ENCODE results near the gene HS6ST3.

The HS6ST3 gene

GRCh38 chr13:96381681-96382080, 291.8 kb downstream of the HS6ST3 start:
- no peak overlapping the region for H2AFZ ChIP-seq (ENCODE audit: low read depth, low read length)
- DNase-seq: no peak
- no peak overlapping the region for H2BK15ac ChIP-seq (ENCODE audit: low read depth, poor library complexity, severe bottlenecking)
- no peaks in the 10 kb centered on the region for H3K27me3 ChIP-seq (ENCODE audit: control insufficient read depth in 1 of 2, insufficient read depth in 1 of 2, low read length in 2 of 2)
- H3K23ac ChIP-seq (ENCODE audit: low read length in 2 of 2): no peak overlapping the region
- no peak overlapping the region for H3K4me2 ChIP-seq (ENCODE audit: low read length, poor library complexity, severe bottlenecking)
- WGBS: 67% methylated on average over 5 of the region's 5 CpGs
- no peak overlapping the region for H2BK12ac ChIP-seq (ENCODE audit: low read length in 2 of 2)
- H3K18ac ChIP-seq (ENCODE audit: low read depth in 1 of 2, low read length in 2 of 2): no peak overlapping the region
- no peak overlapping the region for H3K4me3 ChIP-seq (ENCODE audit: insufficient read depth in 1 of 2, low read depth in 1 of 2, low read length in 2 of 2)
- no peak overlapping the region for H4K8ac ChIP-seq (ENCODE audit: low read length)
- H2BK5ac ChIP-seq (ENCODE audit: low read depth, low read length, poor library complexity, severe bottlenecking): no peak overlapping the region
- H4K91ac ChIP-seq (ENCODE audit: low read length): no peak overlapping the region
- no peak overlapping the region for H3K9ac ChIP-seq (ENCODE audit: low read length)
- no peaks in the 10 kb centered on the region for H3K9me3 ChIP-seq (ENCODE audit: control insufficient read depth, low read length)
- no peaks in the 10 kb centered on the region for H3K4me1 ChIP-seq (ENCODE audit: control insufficient read depth, insufficient read depth, low read depth, low read length)
- no peak overlapping the region for H3K14ac ChIP-seq (ENCODE audit: low read length in 2 of 2)
- no peak overlapping the region for H2AK5ac ChIP-seq (ENCODE audit: low read length, severe bottlenecking)
- H3K27ac ChIP-seq (ENCODE audit: low read length, poor library complexity, severe bottlenecking): no peak overlapping the region
- H3K79me1 ChIP-seq (replicated peaks; ENCODE audit: low read length, poor library complexity, severe bottlenecking): no peaks in the 10 kb centered on the region
- H3K4ac ChIP-seq (ENCODE audit: low read depth in 1 of 2, low read length in 2 of 2): no peak overlapping the region
- no peak overlapping the region for H2BK120ac ChIP-seq (ENCODE audit: low read depth, low read length)
- no peaks in the 10 kb centered on the region for H3K36me3 ChIP-seq (ENCODE audit: control insufficient read depth in 1 of 2, insufficient read depth in 2 of 2, low read depth in 1 of 2, low read length in 2 of 2)

DNA sequence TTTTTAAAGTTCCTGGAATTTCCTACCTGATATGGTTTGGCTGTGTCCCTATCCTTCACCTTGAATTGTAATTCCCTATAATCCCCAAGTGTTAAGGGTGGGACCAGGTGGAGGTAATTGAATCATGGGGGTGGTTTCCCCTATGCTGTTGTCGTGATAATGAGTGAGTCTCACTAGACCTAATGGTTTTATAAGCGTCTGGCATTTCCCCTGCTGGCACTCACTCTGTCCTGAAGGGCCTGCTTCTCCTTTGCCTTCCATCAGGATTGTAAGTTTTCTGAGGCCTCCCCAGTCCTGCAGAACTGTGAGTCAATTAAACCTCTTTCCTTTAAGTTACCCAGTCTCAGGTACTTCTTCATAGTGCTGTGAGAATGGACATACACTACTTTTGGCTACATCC, 298.7 kb downstream of the HS6ST3 start:
- no peaks in the 10 kb centered on the region for H3K27me3 ChIP-seq (ENCODE audit: control insufficient read depth in 1 of 2, insufficient read depth in 1 of 2, low read length in 2 of 2)
- no peak overlapping the region for H2AK5ac ChIP-seq (ENCODE audit: low read length, severe bottlenecking)
- no peak overlapping the region for H2BK5ac ChIP-seq (ENCODE audit: low read depth, low read length, poor library complexity, severe bottlenecking)
- H4K8ac ChIP-seq (ENCODE audit: low read length): no peak overlapping the region
- H3K14ac ChIP-seq (ENCODE audit: low read length in 2 of 2): no peak overlapping the region
- H3K18ac ChIP-seq (ENCODE audit: low read depth in 1 of 2, low read length in 2 of 2): no peak overlapping the region
- H3K36me3 ChIP-seq (ENCODE audit: control insufficient read depth in 1 of 2, insufficient read depth in 2 of 2, low read depth in 1 of 2, low read length in 2 of 2): no peaks in the 10 kb centered on the region
- H2BK120ac ChIP-seq (ENCODE audit: low read depth, low read length): no peak overlapping the region
- H3K27ac ChIP-seq (ENCODE audit: low read length, poor library complexity, severe bottlenecking): no peak overlapping the region
- no peaks in the 10 kb centered on the region for H3K4me1 ChIP-seq (ENCODE audit: control insufficient read depth, insufficient read depth, low read depth, low read length)
- no peak overlapping the region for H3K4me3 ChIP-seq (ENCODE audit: insufficient read depth in 1 of 2, low read depth in 1 of 2, low read length in 2 of 2)
- no peak overlapping the region for H3K23ac ChIP-seq (ENCODE audit: low read length in 2 of 2)
- H3K4ac ChIP-seq (ENCODE audit: low read depth in 1 of 2, low read length in 2 of 2): no peak overlapping the region
- WGBS: 19% methylated on average over 2 of the region's 2 CpGs
- no peaks in the 10 kb centered on the region for H3K79me1 ChIP-seq (replicated peaks; ENCODE audit: low read length, poor library complexity, severe bottlenecking)
- no peak overlapping the region for H2BK12ac ChIP-seq (ENCODE audit: low read length in 2 of 2)
- no peak for DNase-seq
- H3K9ac ChIP-seq (ENCODE audit: low read length): no peak overlapping the region
- H3K9me3 ChIP-seq (ENCODE audit: control insufficient read depth, low read length): peaks cover 3% of the 10 kb centered on the region
- no peak overlapping the region for H4K91ac ChIP-seq (ENCODE audit: low read length)
- H3K4me2 ChIP-seq (ENCODE audit: low read length, poor library complexity, severe bottlenecking): no peak overlapping the region
- no peak overlapping the region for H2AFZ ChIP-seq (ENCODE audit: low read depth, low read length)
- H2BK15ac ChIP-seq (ENCODE audit: low read depth, poor library complexity, severe bottlenecking): no peak overlapping the region

GRCh38 chr13:96391606-96392005, 301.7 kb downstream of the HS6ST3 start:
- no peak overlapping the region for H2AK5ac ChIP-seq (ENCODE audit: low read length, severe bottlenecking)
- H3K27ac ChIP-seq (ENCODE audit: low read length, poor library complexity, severe bottlenecking): no peak overlapping the region
- no peak overlapping the region for H3K23ac ChIP-seq (ENCODE audit: low read length in 2 of 2)
- no peak overlapping the region for H4K91ac ChIP-seq (ENCODE audit: low read length)
- H3K4me2 ChIP-seq (ENCODE audit: low read length, poor library complexity, severe bottlenecking): no peak overlapping the region
- H3K9ac ChIP-seq (ENCODE audit: low read length): no peak overlapping the region
- peaks cover 3% of the 10 kb centered on the region for H3K9me3 ChIP-seq (ENCODE audit: control insufficient read depth, low read length)
- H3K18ac ChIP-seq (ENCODE audit: low read depth in 1 of 2, low read length in 2 of 2): no peak overlapping the region
- H2BK5ac ChIP-seq (ENCODE audit: low read depth, low read length, poor library complexity, severe bottlenecking): no peak overlapping the region
- WGBS: 83% methylated on average over 3 of the region's 6 CpGs
- no peak overlapping the region for H3K4ac ChIP-seq (ENCODE audit: low read depth in 1 of 2, low read length in 2 of 2)
- no peak for DNase-seq
- H3K36me3 ChIP-seq (ENCODE audit: control insufficient read depth in 1 of 2, insufficient read depth in 2 of 2, low read depth in 1 of 2, low read length in 2 of 2): no peaks in the 10 kb centered on the region
- H2BK15ac ChIP-seq (ENCODE audit: low read depth, poor library complexity, severe bottlenecking): no peak overlapping the region
- H2BK120ac ChIP-seq (ENCODE audit: low read depth, low read length): no peak overlapping the region
- no peaks in the 10 kb centered on the region for H3K4me1 ChIP-seq (ENCODE audit: control insufficient read depth, insufficient read depth, low read depth, low read length)
- H4K8ac ChIP-seq (ENCODE audit: low read length): no peak overlapping the region
- H3K4me3 ChIP-seq (ENCODE audit: insufficient read depth in 1 of 2, low read depth in 1 of 2, low read length in 2 of 2): no peak overlapping the region
- H2AFZ ChIP-seq (ENCODE audit: low read depth, low read length): no peak overlapping the region
- no peaks in the 10 kb centered on the region for H3K79me1 ChIP-seq (replicated peaks; ENCODE audit: low read length, poor library complexity, severe bottlenecking)
- no peak overlapping the region for H2BK12ac ChIP-seq (ENCODE audit: low read length in 2 of 2)
- no peak overlapping the region for H3K14ac ChIP-seq (ENCODE audit: low read length in 2 of 2)
- H3K27me3 ChIP-seq (ENCODE audit: control insufficient read depth in 1 of 2, insufficient read depth in 1 of 2, low read length in 2 of 2): no peaks in the 10 kb centered on the region

- Histone ChIP-seq H3K23ac (ENCODE audit: low read length in 2 of 2) (no peak overlapping the region), H2BK12ac (ENCODE audit: low read length in 2 of 2) (no peak overlapping the region)
- WGBS: 50% methylated on average over 1 of the region's 2 CpGs
These were observed 307.9 kb downstream of the HS6ST3 start for GRCh38 chr13:96397807-96398206.

More at GRCh38 chr13:96397807-96398206, 307.9 kb downstream of the HS6ST3 start:
- H3K27ac ChIP-seq (ENCODE audit: low read length, poor library complexity, severe bottlenecking): no peak overlapping the region
- H3K4me2 ChIP-seq (ENCODE audit: low read length, poor library complexity, severe bottlenecking): no peak overlapping the region
- no peak overlapping the region for H2AK5ac ChIP-seq (ENCODE audit: low read length, severe bottlenecking)
- H2AFZ ChIP-seq (ENCODE audit: low read depth, low read length): no peak overlapping the region
- no peaks in the 10 kb centered on the region for H3K79me1 ChIP-seq (replicated peaks; ENCODE audit: low read length, poor library complexity, severe bottlenecking)
- no peak overlapping the region for H2BK15ac ChIP-seq (ENCODE audit: low read depth, poor library complexity, severe bottlenecking)
- no peak overlapping the region for H3K9ac ChIP-seq (ENCODE audit: low read length)
- H3K27me3 ChIP-seq (ENCODE audit: control insufficient read depth in 1 of 2, insufficient read depth in 1 of 2, low read length in 2 of 2): no peaks in the 10 kb centered on the region
- H3K9me3 ChIP-seq (ENCODE audit: control insufficient read depth, low read length): no peaks in the 10 kb centered on the region
- H3K36me3 ChIP-seq (ENCODE audit: control insufficient read depth in 1 of 2, insufficient read depth in 2 of 2, low read depth in 1 of 2, low read length in 2 of 2): no peaks in the 10 kb centered on the region
- no peak overlapping the region for H4K8ac ChIP-seq (ENCODE audit: low read length)
- no peak overlapping the region for H2BK5ac ChIP-seq (ENCODE audit: low read depth, low read length, poor library complexity, severe bottlenecking)
- H3K4ac ChIP-seq (ENCODE audit: low read depth in 1 of 2, low read length in 2 of 2): no peak overlapping the region
- H3K4me1 ChIP-seq (ENCODE audit: control insufficient read depth, insufficient read depth, low read depth, low read length): no peaks in the 10 kb centered on the region
- H3K4me3 ChIP-seq (ENCODE audit: insufficient read depth in 1 of 2, low read depth in 1 of 2, low read length in 2 of 2): no peak overlapping the region
- no peak overlapping the region for H3K18ac ChIP-seq (ENCODE audit: low read depth in 1 of 2, low read length in 2 of 2)
- H3K14ac ChIP-seq (ENCODE audit: low read length in 2 of 2): no peak overlapping the region
- no peak for DNase-seq
- no peak overlapping the region for H4K91ac ChIP-seq (ENCODE audit: low read length)
- H2BK120ac ChIP-seq (ENCODE audit: low read depth, low read length): no peak overlapping the region
